Naive B cell (primary cell): Measurements from ENCODE around the gene AKIRIN2. TPM values are rescaled to one million over a fixed set of nuclear protein-coding genes. Genes with fewer than 3 reads are reported as not detected.
A peak's percentile ranks its signal among the peaks of the same experiment; 100 is the strongest.

Experiments used
- ATAC-seq, 2 donors: fragments of 150-1000 bp; cut with Tn5 transposase; 2 replicates each; pipeline ENCODE4 v1.10.0; 2021; ENCODE audit warnings: low read depth in 2 of 2, mild to moderate bottlenecking in 2 of 2, moderate library complexity in 2 of 2
- DNase-seq: peaks from one replicate; pipeline ENCODE4 v3.0.0; 2022
- H3K27ac Mint-ChIP-seq, 6 donors: one replicate each; pipeline ENCODE4 v1.8.0; 2020 to 2022; ENCODE audit warnings: mild to moderate bottlenecking in 6 of 6, mixed read lengths in 6 of 6, moderate library complexity in 5 of 6, inconsistent platforms in 2 of 6
- H3K27me3 Mint-ChIP-seq, 3 donors: one replicate each; pipeline ENCODE4 v1.8.0; 2021 to 2022; ENCODE audit warnings: mixed read lengths in 3 of 3, mild to moderate bottlenecking in 1 of 3
- H3K36me3 Mint-ChIP-seq, 2 donors: one replicate each; pipeline ENCODE4 v1.8.0; 2020 to 2022; ENCODE audit warnings: mixed read lengths in 2 of 2, inconsistent platforms in 1 of 2, mild to moderate bottlenecking in 1 of 2
- H3K4me1 Mint-ChIP-seq, 3 donors: one replicate each; pipeline ENCODE4 v1.8.0; 2020 to 2022; ENCODE audit warnings: mixed read lengths in 3 of 3, inconsistent platforms in 1 of 3, mild to moderate bottlenecking in 1 of 3, moderate library complexity in 1 of 3
- H3K4me3 Mint-ChIP-seq, 8 donors: one replicate each; pipeline ENCODE4 v1.8.0; 2020 to 2022; ENCODE audit warnings: mild to moderate bottlenecking in 8 of 8, mixed read lengths in 8 of 8, moderate library complexity in 8 of 8, inconsistent platforms in 2 of 8
- H3K9me3 Mint-ChIP-seq, 7 donors: one replicate each; pipeline ENCODE4 v1.8.0; 2020 to 2022; ENCODE audit warnings: mixed read lengths in 7 of 7, mild to moderate bottlenecking in 5 of 7, inconsistent platforms in 2 of 7, moderate library complexity in 1 of 7
- polyA plus RNA-seq, 6 donors: library from polyadenylated mRNA; unstranded; fragments of 300-500 nt; fragmentation: Illumina TruSeq; gene quantifications; one replicate each; pipeline ENCODE4 v1.2.3, GENCODE V29; 2021; ENCODE audit warnings: low read depth in 6 of 6

AKIRIN2 gene
- 100 to 1,000 TPM in 3 of 6 donors, 10 to 100 TPM in 3; 75.0 to 129 (median 99.1) TPM for polyA plus RNA-seq

- Mint-ChIP-seq H3K27me3 (no peaks in the 10 kb centered on the region), H3K4me1 (peaks cover 28 to 45% (median 41%) of the 10 kb centered on the region in 3 donors), H3K9me3 (no peaks in the 10 kb centered on the region), H3K36me3 (no peaks in the 10 kb centered on the region), H3K4me3 (peak within 1 kb of the TSS; percentile 81 to 99 (median 96)), H3K27ac (peak within 1 kb of the TSS; percentile 91 to 99 (median 98))
- ATAC-seq (peak; percentile 76 to 77), DNase-seq (peak; percentile 99)
Measured at GRCh38 chr6:87701676-87702588, at the start of gene AKIRIN2. AKIRIN2 (minus strand) TSS chr6:87702233; CDS start chr6:87701684, 549 bp downstream.

- Mint-ChIP-seq H3K4me1 (peaks cover 12 to 24% (median 12%) of the 10 kb centered on the region in 3 donors), H3K9me3 (peaks cover 0 to 5% (median 2%) of the 10 kb centered on the region in 7 donors), H3K27ac (peak overlapping the region in 1 of 6 donors; percentile 40), H3K36me3 (no peaks in the 10 kb centered on the region), H3K4me3 (no peak overlapping the region), H3K27me3 (no peaks in the 10 kb centered on the region)
- DNase-seq, result no peak
- peak; percentile 37 to 47 for ATAC-seq
Measured at GRCh38 chr6:87747646-87748045, 45.6 kb upstream of the AKIRIN2 start.

GRCh38 chr6:87745966-87746721 lies 44.1 kb upstream of the AKIRIN2 start:
- Mint-ChIP-seq H3K36me3 (peaks cover 0 to 5% of the 10 kb centered on the region in 2 donors), H3K9me3 (peaks cover 0 to 10% (median 3%) of the 10 kb centered on the region in 7 donors), H3K4me1 (peaks cover 22 to 39% (median 26%) of the 10 kb centered on the region in 3 donors), H3K27me3 (no peaks in the 10 kb centered on the region), H3K27ac (peak overlapping the region in 3 of 6 donors; percentile 41 to 83 (median 77)), H3K4me3 (peak overlapping the region in 2 of 8 donors; percentile 3 to 40)
- no peak for ATAC-seq
- no peak for DNase-seq

GRCh38 chr6:87743454-87743853 lies 41.4 kb upstream of the AKIRIN2 start:
- peaks cover 0 to 10% (median 5%) of the 10 kb centered on the region in 7 donors for H3K9me3 Mint-ChIP-seq
- H3K4me3 Mint-ChIP-seq, result no peak overlapping the region
- DNase-seq, result no peak
- ATAC-seq, result no peak
- H3K27me3 Mint-ChIP-seq, result no peaks in the 10 kb centered on the region
- peak overlapping the region in 2 of 6 donors; percentile 12 to 90 for H3K27ac Mint-ChIP-seq
- H3K36me3 Mint-ChIP-seq, result peaks cover 0 to 8% of the 10 kb centered on the region in 2 donors
- peaks cover 24 to 44% (median 28%) of the 10 kb centered on the region in 3 donors for H3K4me1 Mint-ChIP-seq

- Mint-ChIP-seq H3K27ac (peak overlapping the region; percentile 90 to 99 (median 94)), H3K4me1 (peaks cover 19 to 38% (median 20%) of the 10 kb centered on the region in 3 donors), H3K27me3 (no peaks in the 10 kb centered on the region), H3K9me3 (peaks cover 0 to 10% (median 3%) of the 10 kb centered on the region in 7 donors), H3K4me3 (peak overlapping the region in 7 of 8 donors; percentile 18 to 72 (median 61)), H3K36me3 (peaks cover 0 to 8% of the 10 kb centered on the region in 2 donors)
- peak; percentile 98 to 99 for ATAC-seq
- peak; percentile 69 for DNase-seq
Measured at GRCh38 chr6:87742106-87742505, 40.1 kb upstream of the AKIRIN2 start.

- peaks cover 0 to 10% (median 3%) of the 10 kb centered on the region in 7 donors for H3K9me3 Mint-ChIP-seq
- H3K27ac Mint-ChIP-seq, result peak overlapping the region in 4 of 6 donors; percentile 78 to 99 (median 88)
- peaks cover 0 to 8% of the 10 kb centered on the region in 2 donors for H3K36me3 Mint-ChIP-seq
- H3K4me1 Mint-ChIP-seq, result peaks cover 19 to 38% (median 20%) of the 10 kb centered on the region in 3 donors
- H3K27me3 Mint-ChIP-seq, result no peaks in the 10 kb centered on the region
- no peak for DNase-seq
- no peak for ATAC-seq
- H3K4me3 Mint-ChIP-seq, result peak overlapping the region in 2 of 8 donors; percentile 16 to 23
Measured at GRCh38 chr6:87741001-87741650, 39.1 kb upstream of the AKIRIN2 start.

GRCh38 chr6:87738744-87739143 lies 36.7 kb upstream of the AKIRIN2 start:
- ATAC-seq (no peak), DNase-seq (no peak)
- Mint-ChIP-seq H3K4me3 (no peak overlapping the region), H3K27ac (peak overlapping the region in 3 of 6 donors; percentile 22 to 52 (median 38)), H3K36me3 (peaks cover 0 to 8% of the 10 kb centered on the region in 2 donors), H3K4me1 (peaks cover 16 to 31% (median 20%) of the 10 kb centered on the region in 3 donors), H3K9me3 (peaks cover 0 to 10% (median 3%) of the 10 kb centered on the region in 7 donors), H3K27me3 (no peaks in the 10 kb centered on the region)

- Mint-ChIP-seq H3K9me3 (peaks cover 0 to 10% (median 3%) of the 10 kb centered on the region in 7 donors), H3K4me3 (no peak overlapping the region), H3K36me3 (peaks cover 0 to 8% of the 10 kb centered on the region in 2 donors), H3K27me3 (no peaks in the 10 kb centered on the region), H3K27ac (peak overlapping the region in 2 of 6 donors; percentile 16 to 66), H3K4me1 (peaks cover 15 to 23% (median 19%) of the 10 kb centered on the region in 3 donors)
- DNase-seq, result no peak
- no peak for ATAC-seq
Measured at GRCh38 chr6:87738000-87738399, 36.0 kb upstream of the AKIRIN2 start.

GRCh38 chr6:87736809-87737540 lies 34.9 kb upstream of the AKIRIN2 start:
- Mint-ChIP-seq H3K4me1 (peaks cover 11 to 20% (median 15%) of the 10 kb centered on the region in 3 donors), H3K36me3 (peaks cover 0 to 8% of the 10 kb centered on the region in 2 donors), H3K4me3 (no peak overlapping the region), H3K27ac (peak overlapping the region in 2 of 6 donors; percentile 18 to 41), H3K27me3 (no peaks in the 10 kb centered on the region), H3K9me3 (peaks cover 0 to 5% (median 0%) of the 10 kb centered on the region in 7 donors)
- DNase-seq (no peak), ATAC-seq (no peak)

- Mint-ChIP-seq H3K4me1 (peaks cover 22 to 38% (median 26%) of the 10 kb centered on the region in 3 donors), H3K4me3 (peak overlapping the region in 6 of 8 donors; percentile 20 to 72 (median 38)), H3K36me3 (no peaks in the 10 kb centered on the region), H3K27me3 (no peaks in the 10 kb centered on the region), H3K9me3 (no peaks in the 10 kb centered on the region), H3K27ac (peak overlapping the region in 4 of 6 donors; percentile 26 to 79 (median 62))
- DNase-seq, result no peak
- ATAC-seq, result peak; percentile 72 to 88
Measured at GRCh38 chr6:87731818-87732661, 30.0 kb upstream of the AKIRIN2 start.

GRCh38 chr6:87731080-87731479 lies 29.0 kb upstream of the AKIRIN2 start:
- H3K4me1 Mint-ChIP-seq, result peaks cover 22 to 38% (median 26%) of the 10 kb centered on the region in 3 donors
- no peaks in the 10 kb centered on the region for H3K27me3 Mint-ChIP-seq
- DNase-seq (no peak), ATAC-seq (no peak)
- H3K27ac Mint-ChIP-seq, result peak overlapping the region in 1 of 6 donors; percentile 68
- H3K36me3 Mint-ChIP-seq, result no peaks in the 10 kb centered on the region
- H3K4me3 Mint-ChIP-seq, result no peak overlapping the region
- H3K9me3 Mint-ChIP-seq, result no peaks in the 10 kb centered on the region
